DLD1 (cell line): Measurements from ENCODE around the gene TNFRSF8.
"Not testable (repeated sequence)": the region's sequence is repeated elsewhere in the genome, so short reads cannot be mapped to it uniquely, and the experiment has no call there.

Experiments
- in situ Hi-C: cut with HindIII; loops from 2 replicates; pipeline ENCODE4 v1.10.0; 2017; ENCODE audit warnings: low sequenced_read_pairs

The TNFRSF8 gene

DNA sequence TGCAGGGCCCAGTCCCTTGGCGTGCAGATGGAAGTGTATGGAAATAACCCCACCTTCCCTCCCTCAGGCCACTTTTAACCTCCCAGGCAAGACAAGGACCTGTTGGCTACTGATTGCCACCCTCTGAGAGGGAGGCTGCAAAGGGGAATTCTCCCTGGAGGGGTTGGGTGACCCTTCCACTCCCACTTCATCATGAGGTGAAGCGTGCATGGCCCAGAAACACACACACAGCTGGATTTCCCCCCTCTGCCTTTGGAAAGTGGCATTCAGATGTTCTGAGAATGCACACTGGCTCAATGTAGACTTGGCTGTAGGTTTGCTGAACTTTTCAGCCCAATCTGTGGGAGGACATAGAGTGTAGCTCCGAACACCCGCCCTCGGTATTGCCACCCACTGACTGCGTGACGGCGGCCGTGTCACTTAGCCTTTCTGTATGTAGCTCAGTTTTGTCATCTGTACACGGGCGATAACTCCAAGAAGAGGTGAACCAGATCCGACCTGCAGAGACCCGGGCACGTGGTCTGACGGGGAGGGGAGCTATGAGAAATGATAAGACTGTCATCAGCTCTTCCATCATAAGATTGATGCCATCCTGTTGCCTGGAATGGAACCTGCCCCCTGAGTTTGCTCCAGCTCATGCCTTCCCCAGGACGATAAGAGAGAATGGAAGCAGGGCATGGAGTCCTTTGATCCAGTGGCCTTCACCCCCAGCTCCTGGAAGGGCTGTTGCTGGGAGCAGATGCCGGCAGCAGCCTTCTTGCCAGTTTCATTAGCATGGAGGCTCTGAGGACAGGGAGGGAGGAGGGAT is 24.5 kb upstream of the TNFRSF8 start:
- in situ Hi-C loops = no loop called here

GRCh38 chr1:12039164-12039525 is 24.0 kb upstream of the TNFRSF8 start:
- in situ Hi-C loops = no loop called here

DNA sequence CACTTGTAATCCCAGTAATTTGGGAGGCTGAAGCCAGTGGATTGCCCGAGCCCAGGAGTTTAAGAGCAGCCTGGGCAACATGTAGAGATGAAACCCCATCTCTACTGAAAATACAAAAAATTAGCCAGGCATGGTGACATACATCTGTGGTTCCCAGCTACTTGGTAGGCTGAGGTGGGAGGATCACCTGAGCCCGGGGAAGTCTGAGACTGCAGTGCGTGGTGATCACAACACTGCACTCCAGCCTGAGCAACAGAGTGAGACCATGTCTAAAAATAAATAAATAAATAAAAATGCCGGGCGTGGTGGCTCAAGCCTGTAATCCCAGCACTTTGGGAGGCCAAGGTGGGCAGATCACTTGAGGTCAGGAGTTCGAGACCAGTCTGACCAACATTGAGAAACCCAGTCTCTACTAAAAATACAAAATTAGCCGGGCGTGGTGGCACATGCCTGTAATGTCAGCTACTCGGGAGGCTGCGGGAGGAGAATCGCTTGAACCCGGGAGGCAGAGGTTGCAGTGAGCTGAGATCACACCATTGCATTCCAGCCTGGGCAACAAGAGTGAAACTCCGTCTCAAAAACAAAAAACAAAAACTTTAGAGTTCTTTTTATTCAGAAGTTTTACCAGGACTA is 23.2 kb upstream of the TNFRSF8 start:
- in situ Hi-C loops = not testable (repeated sequence)

- in situ Hi-C loops = no loop called here
These were observed 22.5 kb upstream of the TNFRSF8 start for GRCh38 chr1:12040457-12041051.

- in situ Hi-C loops = not testable (repeated sequence)
These were observed 18.8 kb upstream of the TNFRSF8 start for GRCh38 chr1:12044187-12044877.

GRCh38 chr1:12046749-12047119 is 16.4 kb upstream of the TNFRSF8 start:
- in situ Hi-C loops = no loop called here

- in situ Hi-C loops = no loop called here
These were observed 15.8 kb upstream of the TNFRSF8 start for GRCh38 chr1:12047120-12047876.

DNA sequence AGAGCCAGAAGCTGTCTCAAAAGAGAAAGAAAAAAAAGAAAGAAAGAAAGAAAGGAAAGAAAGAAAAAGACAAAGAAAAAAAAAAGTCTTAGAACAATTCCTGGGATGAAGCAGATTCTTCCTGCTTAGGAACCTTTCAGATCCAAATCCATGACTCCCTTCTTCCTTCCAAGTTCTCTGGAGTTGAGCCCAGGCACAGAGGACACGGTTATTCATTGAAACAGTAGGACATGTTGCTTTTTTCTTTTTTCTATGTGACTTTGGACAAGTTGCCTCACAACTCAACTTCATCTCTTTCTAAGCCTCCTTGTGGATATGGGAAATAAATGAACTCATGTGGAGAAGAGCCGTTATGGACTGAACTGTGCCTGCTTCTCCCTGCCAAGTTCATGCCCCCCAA is 14.7 kb upstream of the TNFRSF8 start:
- in situ Hi-C loops = no loop called here

DNA sequence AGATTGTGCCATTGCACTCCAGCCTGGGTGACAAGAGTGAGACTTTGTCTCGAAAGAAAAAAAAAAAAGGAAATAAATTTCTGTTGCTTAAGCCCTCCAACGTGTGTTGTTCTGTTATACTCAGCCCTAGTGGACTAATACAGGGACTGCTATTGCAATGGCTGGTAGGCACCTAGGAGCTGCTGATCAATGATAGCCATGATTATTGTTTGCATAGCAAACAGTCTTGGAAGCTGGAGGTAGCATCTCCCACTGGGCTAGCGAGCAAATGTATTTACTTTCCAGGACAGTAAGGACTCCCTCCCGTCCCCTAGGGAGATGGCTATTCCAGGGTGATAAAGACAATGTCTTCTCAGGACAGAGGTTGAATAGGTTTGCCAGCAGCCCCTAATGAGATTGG is 13.5 kb upstream of the TNFRSF8 start:
- in situ Hi-C loops = no loop called here

GRCh38 chr1:12051361-12051760 is 11.7 kb upstream of the TNFRSF8 start:
- in situ Hi-C loops = no loop called here

DNA sequence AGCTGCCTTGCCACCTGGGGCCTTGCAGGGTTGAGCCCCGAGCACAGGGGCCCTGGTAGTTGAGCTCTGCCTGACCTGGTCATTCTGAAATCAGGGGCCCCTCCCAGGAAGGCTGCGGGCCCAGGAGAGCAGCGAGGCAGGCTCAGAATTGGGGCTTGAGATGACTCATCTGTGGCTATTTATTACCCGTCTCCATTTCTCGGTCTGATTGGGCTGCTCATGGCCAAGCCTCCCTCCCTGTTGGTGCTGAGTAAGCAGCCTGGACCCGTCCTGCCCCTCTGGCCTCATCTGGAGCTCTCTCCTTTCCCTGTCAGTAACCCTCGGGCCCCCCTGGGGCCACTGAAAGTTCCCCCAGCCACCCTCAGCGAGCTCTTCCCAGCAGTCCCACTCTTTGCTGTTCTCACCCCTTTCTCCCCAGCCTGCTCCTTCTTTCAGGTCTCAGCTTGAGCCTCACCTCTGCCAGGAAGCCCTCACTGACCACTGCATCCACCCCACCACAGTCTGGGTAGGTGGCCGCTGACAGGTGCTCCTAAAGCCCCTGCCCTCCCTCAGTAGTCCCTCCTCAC is 11.0 kb upstream of the TNFRSF8 start:
- in situ Hi-C loops = no loop called here

DNA sequence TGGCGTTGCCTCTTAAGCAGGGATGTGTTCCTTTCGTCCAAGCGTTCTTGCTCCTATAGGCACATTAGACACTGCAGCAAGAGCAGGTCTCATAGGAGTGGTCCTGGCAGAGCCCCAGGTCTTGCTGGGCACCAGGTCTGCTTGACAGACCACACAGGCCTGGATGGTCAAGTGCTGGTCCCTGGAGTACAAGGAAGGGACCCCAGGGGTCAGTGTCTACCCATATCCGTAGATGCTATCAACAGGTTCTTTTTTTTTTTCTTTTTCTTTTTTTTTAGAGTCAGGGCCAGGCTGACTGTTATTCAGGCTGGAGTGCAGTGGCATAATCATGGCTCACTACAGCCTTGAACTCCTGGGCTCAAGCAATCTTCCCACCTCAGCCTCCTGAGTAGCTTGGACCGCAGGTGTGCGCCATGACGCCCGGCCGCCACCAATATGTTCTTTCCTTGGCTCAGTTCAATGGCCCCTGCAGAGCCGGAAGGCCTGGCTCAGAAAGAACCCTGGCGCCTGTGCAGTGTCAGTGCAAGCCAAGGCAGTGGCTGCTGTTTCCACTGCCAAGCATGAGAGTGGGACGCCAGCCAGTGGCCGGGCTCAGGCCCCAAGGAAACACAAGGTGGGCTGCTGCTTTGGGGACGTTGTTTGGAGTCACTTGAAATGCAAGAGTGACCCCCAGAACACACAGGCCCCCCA is 10.0 kb upstream of the TNFRSF8 start:
- in situ Hi-C loops = no loop called here

DNA sequence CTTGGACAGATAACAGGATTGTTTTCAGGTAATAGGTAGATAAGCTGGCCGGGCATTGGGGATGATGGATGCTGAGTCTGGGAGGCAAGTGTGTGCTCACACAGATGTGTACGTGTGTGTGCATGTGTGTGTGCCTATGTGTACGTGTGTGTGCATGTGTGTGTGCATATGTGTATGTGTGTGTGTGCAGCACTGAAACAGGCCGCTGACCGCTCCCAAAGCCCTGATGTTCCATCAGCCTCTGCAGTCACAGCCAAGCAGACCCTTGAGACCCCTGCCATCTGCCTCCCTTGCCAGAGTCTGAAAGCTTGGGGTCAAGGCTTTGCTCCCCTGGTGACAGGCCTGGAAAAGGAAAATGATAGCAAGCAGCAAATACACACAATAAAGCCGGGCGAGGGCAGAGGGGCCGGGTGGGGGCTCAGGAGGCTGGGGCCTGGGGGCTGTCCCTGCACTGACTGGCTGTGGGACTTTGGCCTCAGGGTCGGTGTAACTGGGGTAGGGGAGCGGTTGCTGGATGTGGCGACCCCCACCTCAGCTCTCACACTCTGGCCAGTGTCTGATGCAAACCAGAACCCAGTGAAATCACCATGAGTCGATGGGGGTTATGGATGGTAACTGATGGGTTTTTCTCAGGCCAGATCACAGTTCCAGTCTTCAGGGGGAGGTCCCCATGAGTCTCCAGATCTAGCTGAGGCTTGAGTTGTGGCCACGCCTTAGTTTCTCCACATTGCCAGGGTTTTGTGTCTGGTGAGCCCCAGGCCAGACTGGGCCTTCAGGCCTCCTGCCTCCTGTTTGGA is 9.2 kb upstream of the TNFRSF8 start:
- in situ Hi-C loops = no loop called here

- in situ Hi-C loops = no loop called here
These were observed 7.8 kb upstream of the TNFRSF8 start for GRCh38 chr1:12055259-12055658.

DNA sequence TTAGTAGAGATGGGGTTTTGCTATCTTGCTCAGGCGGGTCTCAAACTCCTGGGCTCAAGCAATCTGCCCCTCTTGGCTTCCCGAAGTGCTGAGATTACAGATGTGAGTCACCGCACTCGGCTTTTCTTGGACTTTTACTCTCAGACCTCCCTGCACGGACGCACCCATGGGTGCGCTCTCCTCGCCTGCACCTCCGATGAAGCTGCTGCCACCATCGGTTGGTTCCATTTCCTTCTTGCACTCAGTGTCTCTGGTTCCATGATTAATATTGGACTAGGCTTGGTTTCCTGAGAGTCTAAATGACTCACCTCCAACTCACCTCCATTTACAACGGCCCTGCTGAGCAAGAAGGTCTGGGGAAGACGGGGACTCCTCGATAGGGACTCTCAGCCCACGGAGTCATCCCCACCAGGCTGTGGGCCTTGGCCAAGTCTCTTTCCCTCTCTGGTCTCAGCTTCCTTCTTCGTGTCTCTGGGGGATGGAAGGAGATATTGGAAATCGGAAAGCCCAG is 6.7 kb upstream of the TNFRSF8 start:
- in situ Hi-C loops = no loop called here

- in situ Hi-C loops = no loop called here
These were observed 5.7 kb upstream of the TNFRSF8 start for GRCh38 chr1:12057382-12057781.

DNA sequence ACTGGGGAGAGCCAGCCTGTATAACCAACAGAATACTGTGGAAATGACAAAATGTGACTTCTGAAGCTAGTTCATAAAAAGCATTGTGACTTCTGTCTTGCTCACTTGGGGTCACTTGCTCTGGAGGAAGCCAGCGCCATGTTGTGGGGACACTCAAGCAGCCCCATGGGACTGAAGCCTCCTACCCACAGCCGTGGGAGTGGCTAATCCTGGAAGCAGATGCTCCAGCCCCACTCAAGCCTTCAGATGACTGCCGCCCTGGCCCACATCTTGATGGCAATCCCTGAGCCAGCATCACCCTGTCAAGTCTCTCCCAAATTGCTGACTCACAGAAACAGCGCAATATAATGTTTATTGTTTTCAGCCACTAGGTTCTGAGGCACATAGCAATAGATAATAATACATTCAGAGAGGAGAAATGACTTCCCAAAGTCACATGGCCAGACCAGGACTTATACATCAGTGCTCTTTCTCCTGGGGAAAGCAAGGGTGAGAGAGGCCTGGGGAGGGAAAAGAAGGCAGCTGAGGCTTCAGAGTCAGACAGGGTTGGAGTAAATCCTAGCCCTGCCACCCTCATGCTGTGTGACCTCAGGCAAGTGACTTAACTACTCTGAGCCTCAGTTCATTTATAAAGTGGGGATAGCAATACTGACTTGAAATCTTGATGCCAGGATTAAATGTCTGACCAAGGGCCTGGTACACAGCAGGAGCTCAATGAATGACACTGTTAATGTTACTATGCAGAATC is 5.0 kb upstream of the TNFRSF8 start:
- in situ Hi-C loops = no loop called here

DNA sequence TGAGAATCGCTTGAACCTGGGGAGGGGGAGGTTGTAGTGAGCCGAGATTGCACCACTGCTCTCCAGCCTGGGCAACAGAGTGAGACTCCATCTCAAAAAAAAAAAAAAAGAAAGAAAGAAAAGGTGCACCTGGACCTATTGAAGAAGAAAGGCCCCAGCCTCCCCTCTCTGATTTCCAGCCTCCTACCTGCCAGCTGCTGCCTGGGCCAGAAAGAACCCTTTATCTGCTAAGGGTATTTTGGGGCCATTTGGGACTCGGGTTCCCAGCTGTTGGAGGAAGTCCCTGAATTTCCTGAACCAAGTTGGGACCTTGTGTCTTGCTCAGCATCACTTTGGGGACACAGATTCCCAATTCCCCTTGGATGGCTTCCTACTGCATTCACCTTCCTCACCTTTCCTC is 3.9 kb upstream of the TNFRSF8 start:
- in situ Hi-C loops = no loop called here
